ENCODE data around the gene UHRF1.
"Not testable (repeated sequence)": the region's sequence is repeated elsewhere in the genome, so short reads cannot be mapped to it uniquely, and the experiment has no call there.

Gene UHRF1

DNA sequence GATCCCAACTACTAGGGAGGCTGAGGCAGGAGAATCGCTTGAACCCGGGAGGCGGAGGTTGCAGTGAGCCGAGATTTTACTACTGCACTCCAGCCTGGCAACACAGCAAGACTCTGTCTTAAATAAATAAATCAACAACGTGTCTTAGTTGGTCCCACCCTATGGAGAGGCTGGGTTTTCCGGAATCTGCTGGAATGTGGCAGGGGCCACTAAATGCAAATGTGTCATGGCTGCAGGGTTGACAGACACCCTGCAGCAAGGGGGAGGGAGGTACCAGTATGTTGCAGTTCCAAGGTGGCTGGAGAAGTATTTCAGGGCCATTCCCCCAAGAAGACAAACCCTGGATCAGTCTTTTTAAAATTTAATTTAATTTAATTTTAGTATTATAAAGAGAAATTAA is 21.5 kb upstream of the UHRF1 start:
- H3K9me2 ChIP-seq (ENCODE audit: low read depth, low read length); H3K27me3 ChIP-seq (ENCODE audit: insufficient read depth, low read length); H2AFZ ChIP-seq (ENCODE audit: low read length); H3K9me3 ChIP-seq (ENCODE audit: low read length); H3K27ac ChIP-seq (ENCODE audit: low read depth, low read length, poor library complexity, severe bottlenecking); H3F3A ChIP-seq (ENCODE audit: insufficient read depth, low read length); H3K36me3 ChIP-seq (ENCODE audit: insufficient read depth, low read length); H3K4me2 ChIP-seq (ENCODE audit: low read length); H3K4me3 ChIP-seq (ENCODE audit: low read depth, low read length, poor library complexity, severe bottlenecking); H3K4me1 ChIP-seq (ENCODE audit: insufficient read depth, low read length, severe bottlenecking); H3K79me2 ChIP-seq (ENCODE audit: insufficient read depth, low read length); H3K9ac ChIP-seq (ENCODE audit: low read length); H4K20me1 ChIP-seq (ENCODE audit: insufficient read depth, low read length): not testable (repeated sequence)

GRCh38 chr19:4889034-4889815 is 20.1 kb upstream of the UHRF1 start:
- no peaks in the 10 kb centered on the region for H3K9me2 ChIP-seq (ENCODE audit: low read depth, low read length)
- no peaks in the 10 kb centered on the region; the same call in 1 of the 2 replicates for H3K27me3 ChIP-seq (ENCODE audit: insufficient read depth, low read length)
- no peaks in the 10 kb centered on the region for H3F3A ChIP-seq (ENCODE audit: insufficient read depth, low read length)
- no peak overlapping the region for H2AFZ ChIP-seq (ENCODE audit: low read length)
- no peaks in the 10 kb centered on the region for H3K4me1 ChIP-seq (ENCODE audit: insufficient read depth, low read length, severe bottlenecking)
- H3K4me2 ChIP-seq (ENCODE audit: low read length) = no peak overlapping the region
- no peak overlapping the region for H3K27ac ChIP-seq (ENCODE audit: low read depth, low read length, poor library complexity, severe bottlenecking)
- TF ChIP-seq EZH2 (IDR thresholded peaks at IDR 0.05; ENCODE audit: borderline replicate concordance, low read length) = no peak
- TF ChIP-seq, protein P1, sequence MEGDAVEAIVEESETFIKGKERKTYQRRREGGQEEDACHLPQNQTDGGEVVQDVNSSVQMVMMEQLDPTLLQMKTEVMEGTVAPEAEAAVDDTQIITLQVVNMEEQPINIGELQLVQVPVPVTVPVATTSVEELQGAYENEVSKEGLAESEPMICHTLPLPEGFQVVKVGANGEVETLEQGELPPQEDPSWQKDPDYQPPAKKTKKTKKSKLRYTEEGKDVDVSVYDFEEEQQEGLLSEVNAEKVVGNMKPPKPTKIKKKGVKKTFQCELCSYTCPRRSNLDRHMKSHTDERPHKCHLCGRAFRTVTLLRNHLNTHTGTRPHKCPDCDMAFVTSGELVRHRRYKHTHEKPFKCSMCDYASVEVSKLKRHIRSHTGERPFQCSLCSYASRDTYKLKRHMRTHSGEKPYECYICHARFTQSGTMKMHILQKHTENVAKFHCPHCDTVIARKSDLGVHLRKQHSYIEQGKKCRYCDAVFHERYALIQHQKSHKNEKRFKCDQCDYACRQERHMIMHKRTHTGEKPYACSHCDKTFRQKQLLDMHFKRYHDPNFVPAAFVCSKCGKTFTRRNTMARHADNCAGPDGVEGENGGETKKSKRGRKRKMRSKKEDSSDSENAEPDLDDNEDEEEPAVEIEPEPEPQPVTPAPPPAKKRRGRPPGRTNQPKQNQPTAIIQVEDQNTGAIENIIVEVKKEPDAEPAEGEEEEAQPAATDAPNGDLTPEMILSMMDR (IDR thresholded peaks at IDR 0.05; ENCODE audit: low read length) = no peak
- H3K9ac ChIP-seq (ENCODE audit: low read length) = no peak overlapping the region
- H3K4me3 ChIP-seq (ENCODE audit: low read depth, low read length, poor library complexity, severe bottlenecking) = no peak overlapping the region
- no peaks in the 10 kb centered on the region for H4K20me1 ChIP-seq (ENCODE audit: insufficient read depth, low read length)
- H3K79me2 ChIP-seq (ENCODE audit: insufficient read depth, low read length) = no peaks in the 10 kb centered on the region
- H3K36me3 ChIP-seq (ENCODE audit: insufficient read depth, low read length) = no peaks in the 10 kb centered on the region
- no peaks in the 10 kb centered on the region for H3K9me3 ChIP-seq (ENCODE audit: low read length)

GRCh38 chr19:4891066-4891465 is 18.2 kb upstream of the UHRF1 start:
- no peaks in the 10 kb centered on the region; the same call in 1 of the 2 replicates for H3K27me3 ChIP-seq (ENCODE audit: insufficient read depth, low read length)
- no peak for TF ChIP-seq EZH2 (IDR thresholded peaks at IDR 0.05; ENCODE audit: borderline replicate concordance, low read length)
- TF ChIP-seq, protein P1 (IDR thresholded peaks at IDR 0.05; ENCODE audit: low read length) = no peak
- H3K4me1 ChIP-seq (ENCODE audit: insufficient read depth, low read length, severe bottlenecking) = peaks cover 4% of the 10 kb centered on the region
- H3K4me3 ChIP-seq (ENCODE audit: low read depth, low read length, poor library complexity, severe bottlenecking) = no peak overlapping the region
- no peaks in the 10 kb centered on the region for H3K36me3 ChIP-seq (ENCODE audit: insufficient read depth, low read length)
- H3K4me2 ChIP-seq (ENCODE audit: low read length) = no peak overlapping the region
- H4K20me1 ChIP-seq (ENCODE audit: insufficient read depth, low read length) = no peaks in the 10 kb centered on the region
- H3K79me2 ChIP-seq (ENCODE audit: insufficient read depth, low read length) = no peaks in the 10 kb centered on the region
- no peak overlapping the region for H2AFZ ChIP-seq (ENCODE audit: low read length)
- no peaks in the 10 kb centered on the region for H3F3A ChIP-seq (ENCODE audit: insufficient read depth, low read length)
- H3K9me2 ChIP-seq (ENCODE audit: low read depth, low read length) = no peaks in the 10 kb centered on the region
- no peaks in the 10 kb centered on the region for H3K9me3 ChIP-seq (ENCODE audit: low read length)
- H3K27ac ChIP-seq (ENCODE audit: low read depth, low read length, poor library complexity, severe bottlenecking) = no peak overlapping the region
- H3K9ac ChIP-seq (ENCODE audit: low read length) = no peak overlapping the region

DNA sequence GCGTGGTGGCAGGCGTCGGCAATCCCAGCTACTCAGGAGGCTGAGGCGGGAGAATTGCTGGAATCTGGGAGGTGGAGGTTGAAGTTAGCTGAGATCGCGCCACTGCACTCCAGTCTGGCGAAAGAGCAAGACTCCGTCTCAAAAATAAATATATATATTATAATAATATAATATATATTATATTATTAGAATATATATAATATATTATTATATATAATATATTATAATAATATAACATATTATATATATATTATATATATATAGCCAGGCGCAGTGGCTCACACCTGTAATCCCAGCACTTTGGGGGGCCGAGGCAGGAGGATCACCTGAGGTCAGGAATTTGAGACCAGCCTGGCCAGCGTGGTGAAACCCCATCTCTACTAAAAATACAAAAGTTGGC is 16.3 kb upstream of the UHRF1 start:
- not testable (repeated sequence) for H4K20me1 ChIP-seq (ENCODE audit: insufficient read depth, low read length); H3K9ac ChIP-seq (ENCODE audit: low read length); H3K9me3 ChIP-seq (ENCODE audit: low read length); H3K4me3 ChIP-seq (ENCODE audit: low read depth, low read length, poor library complexity, severe bottlenecking); H3K27ac ChIP-seq (ENCODE audit: low read depth, low read length, poor library complexity, severe bottlenecking); H3K4me2 ChIP-seq (ENCODE audit: low read length); H3K27me3 ChIP-seq (ENCODE audit: insufficient read depth, low read length); H3K36me3 ChIP-seq (ENCODE audit: insufficient read depth, low read length); H3K4me1 ChIP-seq (ENCODE audit: insufficient read depth, low read length, severe bottlenecking); H2AFZ ChIP-seq (ENCODE audit: low read length); H3F3A ChIP-seq (ENCODE audit: insufficient read depth, low read length); H3K9me2 ChIP-seq (ENCODE audit: low read depth, low read length); H3K79me2 ChIP-seq (ENCODE audit: insufficient read depth, low read length)

Data from OCI-LY1 (cell line).